ENCODE measurements around the gene MFNG. TPM values are rescaled to one million over a fixed set of nuclear protein-coding genes. Genes with fewer than 3 reads are reported as not detected.
A peak's percentile ranks its signal among the peaks of the same experiment; 100 is the strongest.
"Not testable (repeated sequence)": the region's sequence is repeated elsewhere in the genome, so short reads cannot be mapped to it uniquely, and the experiment has no call there.

Gene MFNG
- total RNA-seq, 1 donor from 2014 or later, result 4.7 TPM

DNA sequence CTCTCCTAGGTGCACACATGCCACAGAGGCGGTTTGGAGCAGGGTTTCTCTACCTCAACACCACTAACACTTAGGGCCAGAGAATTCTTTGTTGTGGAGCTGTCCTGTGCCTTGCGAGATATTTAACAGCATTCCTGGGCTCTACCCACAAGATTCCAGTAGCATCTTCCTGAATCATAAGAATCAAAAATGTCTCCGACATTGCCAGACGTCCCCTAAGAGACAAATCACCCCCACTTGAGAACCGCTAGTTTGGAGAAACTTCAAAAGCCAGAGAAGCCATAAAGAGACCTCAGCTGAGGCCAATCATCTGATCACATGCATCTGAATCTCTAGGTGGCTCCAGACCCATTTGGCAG, 16.1 kb downstream of the MFNG start:
- Mint-ChIP-seq H3K4me3 (no peak overlapping the region), H3K9me3 (no peaks in the 10 kb centered on the region), H3K27ac (ENCODE audit: unreplicated experiment) (peak overlapping the region; percentile 14), H3K27me3 (ENCODE audit: low read depth) (peaks cover 37% of the 10 kb centered on the region), H3K4me1 (no peaks in the 10 kb centered on the region), H3K36me3 (ENCODE audit: low read depth) (no peaks in the 10 kb centered on the region)
- no peak for DNase-seq (ENCODE audit: low read depth, low spot score)
- TF ChIP-seq, protein P1, sequence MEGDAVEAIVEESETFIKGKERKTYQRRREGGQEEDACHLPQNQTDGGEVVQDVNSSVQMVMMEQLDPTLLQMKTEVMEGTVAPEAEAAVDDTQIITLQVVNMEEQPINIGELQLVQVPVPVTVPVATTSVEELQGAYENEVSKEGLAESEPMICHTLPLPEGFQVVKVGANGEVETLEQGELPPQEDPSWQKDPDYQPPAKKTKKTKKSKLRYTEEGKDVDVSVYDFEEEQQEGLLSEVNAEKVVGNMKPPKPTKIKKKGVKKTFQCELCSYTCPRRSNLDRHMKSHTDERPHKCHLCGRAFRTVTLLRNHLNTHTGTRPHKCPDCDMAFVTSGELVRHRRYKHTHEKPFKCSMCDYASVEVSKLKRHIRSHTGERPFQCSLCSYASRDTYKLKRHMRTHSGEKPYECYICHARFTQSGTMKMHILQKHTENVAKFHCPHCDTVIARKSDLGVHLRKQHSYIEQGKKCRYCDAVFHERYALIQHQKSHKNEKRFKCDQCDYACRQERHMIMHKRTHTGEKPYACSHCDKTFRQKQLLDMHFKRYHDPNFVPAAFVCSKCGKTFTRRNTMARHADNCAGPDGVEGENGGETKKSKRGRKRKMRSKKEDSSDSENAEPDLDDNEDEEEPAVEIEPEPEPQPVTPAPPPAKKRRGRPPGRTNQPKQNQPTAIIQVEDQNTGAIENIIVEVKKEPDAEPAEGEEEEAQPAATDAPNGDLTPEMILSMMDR (conservative IDR thresholded peaks at IDR 0.05), result no peak

DNA sequence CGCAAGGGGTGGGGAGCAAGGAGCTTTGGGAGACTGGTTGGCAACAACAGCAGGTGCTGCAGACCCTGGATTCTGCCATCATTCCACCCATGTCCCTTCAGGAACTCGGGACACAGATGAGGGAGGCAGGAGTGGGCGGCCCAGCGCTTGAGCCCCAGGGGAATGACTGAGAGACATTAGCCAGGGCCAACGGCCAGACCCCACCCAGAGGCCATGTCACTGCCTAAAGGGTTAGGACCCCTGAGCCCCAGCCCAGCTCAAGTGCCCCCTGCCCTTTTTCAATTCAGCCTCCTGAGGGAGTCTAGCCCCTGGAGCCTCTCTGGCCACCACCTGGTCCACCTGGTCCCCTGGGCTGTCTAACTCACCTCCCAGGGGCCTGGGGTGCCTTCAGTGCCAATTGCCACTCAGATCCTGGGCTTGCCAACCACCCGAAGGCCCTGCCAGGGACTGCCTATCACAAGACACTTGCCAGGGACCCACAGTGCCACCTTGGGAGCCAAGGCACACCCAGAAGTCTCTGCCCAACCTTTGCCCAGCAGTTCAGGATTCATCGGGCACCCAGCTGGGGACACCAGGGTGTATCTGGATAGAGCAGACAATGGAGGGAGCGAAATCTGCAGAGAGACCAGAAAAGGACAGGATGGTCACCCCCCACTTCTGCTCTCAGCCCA, 16.6 kb downstream of the MFNG start:
- DNase-seq (ENCODE audit: low read depth, low spot score), result no peak
- H3K27ac Mint-ChIP-seq (ENCODE audit: unreplicated experiment), result no peak overlapping the region
- no peak overlapping the region for H3K4me3 Mint-ChIP-seq
- no peaks in the 10 kb centered on the region for H3K4me1 Mint-ChIP-seq
- no peaks in the 10 kb centered on the region for H3K36me3 Mint-ChIP-seq (ENCODE audit: low read depth)
- no peaks in the 10 kb centered on the region for H3K9me3 Mint-ChIP-seq
- TF ChIP-seq, protein P1 (conservative IDR thresholded peaks at IDR 0.05), result no peak
- peaks cover 34% of the 10 kb centered on the region for H3K27me3 Mint-ChIP-seq (ENCODE audit: low read depth)

DNA sequence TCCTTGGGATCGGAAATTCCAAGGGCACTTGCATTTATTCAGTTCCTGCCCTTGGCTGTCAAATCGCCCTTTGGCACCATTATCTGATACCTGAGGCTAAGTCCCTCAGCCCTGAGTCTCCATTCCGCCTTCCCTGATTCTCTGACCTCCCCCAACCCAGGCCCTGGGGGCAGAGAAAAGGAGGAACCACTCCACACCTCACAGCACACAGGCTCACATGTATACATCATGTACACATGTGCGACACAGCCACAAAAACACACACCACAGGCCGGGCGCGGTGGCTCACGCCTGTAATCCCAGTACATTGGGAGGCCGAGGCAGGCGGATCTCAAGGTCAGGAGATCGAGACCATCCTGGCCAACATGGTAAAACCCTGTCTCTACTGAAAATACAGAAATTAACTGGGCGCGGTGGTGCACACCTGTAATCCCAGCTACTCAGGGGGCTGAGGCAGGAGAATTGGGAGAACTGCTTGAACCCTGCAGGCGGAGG, 17.9 kb downstream of the MFNG start:
- not testable (repeated sequence) for H3K27ac Mint-ChIP-seq (ENCODE audit: unreplicated experiment); H3K4me3 Mint-ChIP-seq; H3K4me1 Mint-ChIP-seq; DNase-seq (ENCODE audit: low read depth, low spot score); H3K9me3 Mint-ChIP-seq; H3K36me3 Mint-ChIP-seq (ENCODE audit: low read depth)
- H3K27me3 Mint-ChIP-seq (ENCODE audit: low read depth), result peaks cover 34% of the 10 kb centered on the region

DNA sequence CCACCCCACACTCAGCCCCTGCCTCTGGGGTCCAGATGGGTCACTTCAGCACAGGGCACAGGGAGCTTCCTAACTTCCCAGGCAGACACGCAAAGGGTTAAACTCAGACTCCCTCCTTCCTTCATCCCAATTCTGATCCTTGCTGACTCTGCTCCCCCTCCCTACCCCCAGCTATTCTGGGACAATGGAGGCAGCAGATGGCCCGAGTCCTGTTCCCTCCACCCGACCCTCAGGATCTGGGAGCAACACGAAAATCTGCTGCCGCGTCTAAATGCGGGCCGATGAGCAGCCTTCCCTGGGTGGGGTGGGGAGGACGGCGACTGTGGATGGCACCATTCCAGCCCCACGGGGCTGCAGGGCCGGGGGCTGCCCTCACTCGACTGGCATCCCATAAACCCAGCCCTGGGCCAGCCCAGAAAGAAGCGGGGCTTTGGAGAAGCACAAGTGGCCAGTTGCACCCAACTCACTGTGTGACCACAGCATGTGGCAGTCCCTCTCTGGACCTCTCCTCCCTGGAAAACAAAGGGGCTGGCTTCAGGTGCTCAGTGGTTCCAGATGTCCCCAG, 18.7 kb downstream of the MFNG start:
- H3K27me3 Mint-ChIP-seq (ENCODE audit: low read depth), result peaks cover 36% of the 10 kb centered on the region
- H3K4me3 Mint-ChIP-seq, result no peak overlapping the region
- H3K9me3 Mint-ChIP-seq, result no peaks in the 10 kb centered on the region
- no peaks in the 10 kb centered on the region for H3K4me1 Mint-ChIP-seq
- no peaks in the 10 kb centered on the region for H3K36me3 Mint-ChIP-seq (ENCODE audit: low read depth)
- TF ChIP-seq, protein P1 (conservative IDR thresholded peaks at IDR 0.05), result no peak
- no peak overlapping the region for H3K27ac Mint-ChIP-seq (ENCODE audit: unreplicated experiment)
- no peak for DNase-seq (ENCODE audit: low read depth, low spot score)

DNA sequence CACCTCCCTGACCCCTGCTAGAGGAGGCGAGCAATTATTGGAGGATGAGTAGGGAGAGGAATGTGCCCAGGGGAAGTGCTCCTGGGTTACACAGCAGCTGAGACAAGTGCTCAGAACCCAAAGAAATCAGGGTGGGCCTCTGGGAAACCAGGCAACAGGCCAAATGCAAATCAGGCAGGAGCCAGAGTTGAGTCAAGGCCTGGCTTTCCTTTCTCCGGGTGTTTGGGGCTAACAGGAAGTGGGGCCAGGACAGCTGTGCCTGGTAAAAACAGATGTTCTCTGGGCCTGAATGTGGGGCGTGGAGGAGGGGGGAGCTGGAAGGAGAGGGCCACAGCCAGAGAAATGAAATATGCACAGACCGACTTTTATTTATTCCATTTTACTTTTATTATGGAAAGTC, 22.0 kb downstream of the MFNG start:
- no peaks in the 10 kb centered on the region for H3K9me3 Mint-ChIP-seq
- H3K4me3 Mint-ChIP-seq, result no peak overlapping the region
- H3K36me3 Mint-ChIP-seq (ENCODE audit: low read depth), result no peaks in the 10 kb centered on the region
- H3K4me1 Mint-ChIP-seq, result no peaks in the 10 kb centered on the region
- DNase-seq (ENCODE audit: low read depth, low spot score), result no peak
- peaks cover 47% of the 10 kb centered on the region for H3K27me3 Mint-ChIP-seq (ENCODE audit: low read depth)
- TF ChIP-seq, protein P1 (conservative IDR thresholded peaks at IDR 0.05), result no peak
- H3K27ac Mint-ChIP-seq (ENCODE audit: unreplicated experiment), result no peak overlapping the region

DNA sequence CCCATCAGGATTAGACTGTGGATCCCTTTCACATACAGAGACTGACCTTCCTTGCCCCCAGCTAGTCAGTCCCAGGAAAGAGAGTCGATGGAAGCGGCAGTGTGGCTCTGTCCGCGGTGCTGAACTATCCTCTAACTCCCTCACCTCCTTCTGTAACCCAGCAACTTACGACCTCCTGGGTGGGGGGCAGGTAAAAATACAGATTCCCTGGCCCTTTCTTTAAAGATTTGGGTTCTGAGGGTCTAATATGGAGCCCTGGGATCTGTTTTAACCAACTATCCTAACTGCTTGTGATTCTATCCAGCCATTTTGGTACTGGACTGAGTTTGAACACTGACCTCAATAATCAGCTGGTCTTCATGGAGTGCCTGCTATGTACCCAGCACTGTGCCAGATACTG, 23.2 kb downstream of the MFNG start:
- H3K9me3 Mint-ChIP-seq, result no peaks in the 10 kb centered on the region

More for the DNA sequence above, 23.2 kb downstream of the MFNG start:
- no peaks in the 10 kb centered on the region for H3K36me3 Mint-ChIP-seq (ENCODE audit: low read depth)
- peak; percentile 45 for DNase-seq (ENCODE audit: low read depth, low spot score)
- no peak overlapping the region for H3K4me3 Mint-ChIP-seq
- H3K27me3 Mint-ChIP-seq (ENCODE audit: low read depth), result peaks cover 51% of the 10 kb centered on the region
- no peak overlapping the region for H3K27ac Mint-ChIP-seq (ENCODE audit: unreplicated experiment)
- H3K4me1 Mint-ChIP-seq, result no peaks in the 10 kb centered on the region
- TF ChIP-seq, protein P1 (conservative IDR thresholded peaks at IDR 0.05), result no peak
